Measurements from ENCODE around the gene MCMBP.

DNA sequence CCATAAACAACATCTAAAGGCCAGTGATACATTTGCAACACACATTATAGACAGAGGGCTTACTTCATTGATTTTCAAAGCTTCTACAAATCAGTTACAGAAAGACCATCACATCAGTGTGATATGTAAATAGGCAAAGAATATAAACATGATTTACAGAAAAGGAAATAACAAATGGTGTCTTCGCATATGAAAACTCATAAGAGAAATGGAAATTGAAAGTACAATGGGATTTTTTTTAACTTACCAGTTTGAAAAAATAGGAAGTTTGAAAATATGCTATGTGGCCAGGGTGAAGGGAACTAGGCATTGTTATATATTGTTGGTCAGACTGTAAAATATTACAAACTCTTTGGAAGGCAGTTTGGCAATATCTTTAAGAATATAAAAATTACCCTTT, 47.2 kb upstream of the MCMBP start:
- TF ChIP-seq POLR2A (IDR thresholded peaks at IDR 0.05; ENCODE audit: low read depth, low read length) (no peak), SPI1 (IDR thresholded peaks at IDR 0.05; ENCODE audit: low read depth, low read length) (no peak)
